ENCODE measurements around the gene MAPK14. TPM values are rescaled to one million over a fixed set of nuclear protein-coding genes. Genes with fewer than 3 reads are reported as not detected.

Gene MAPK14
- total and polyA plus RNA-seq, 2 donors (not counting 1 experiment from before 2014, with no cell fraction given): 55.9 to 57.8 TPM

- Histone ChIP-seq H3K4me2 (ENCODE audit: extremely low read depth, insufficient read depth, low read length) (no peak overlapping the region), H4K20me1 (ENCODE audit: control insufficient read depth, extremely low read depth, insufficient read depth, low read length) (peaks cover 3% of the 10 kb centered on the region), H3K36me3 (ENCODE audit: control insufficient read depth, insufficient read depth, low read length) (no peaks in the 10 kb centered on the region), H2AFZ (ENCODE audit: low read length) (no peak overlapping the region), H3K79me2 (ENCODE audit: control insufficient read depth, insufficient read depth, low read length) (peaks cover 59% of the 10 kb centered on the region), H3K27me3 (ENCODE audit: control insufficient read depth, insufficient read depth, low read length) (no peaks in the 10 kb centered on the region), H3K9ac (ENCODE audit: insufficient read depth, low read length) (no peak overlapping the region), H3K4me3 (replicated peaks in 1 of 4; ENCODE audit: control extremely low read depth in 1 of 4, insufficient read depth in 1 of 4, low read depth in 3 of 4, low read length in 4 of 4) (no peak overlapping the region), H3K27ac (ENCODE audit: insufficient read depth, low read length) (no peak overlapping the region), H3K9me3 (ENCODE audit: control insufficient read depth, insufficient read depth, low read depth, low read length) (no peaks in the 10 kb centered on the region), H3K4me1 (ENCODE audit: control insufficient read depth, extremely low read depth, insufficient read depth, low read length) (peaks cover 4% of the 10 kb centered on the region)
- TF ChIP-seq EZH2 (IDR thresholded peaks at IDR 0.05; ENCODE audit: low read length, missing control alignments): no peak
- no peak for TF ChIP-seq CTCF (conservative IDR thresholded peaks at IDR 0.05 in 1 of 2, IDR thresholded peaks at IDR 0.05 in 1 of 2; ENCODE audit: low read depth in 1 of 2, low read length in 2 of 2)
- no peak for DNase-seq (ENCODE audit: low read depth in 2 of 2)
Measured at GRCh38 chr6:36050947-36051710, 23.5 kb downstream of the MAPK14 start.

GRCh38 chr6:36052097-36052496, 24.5 kb downstream of the MAPK14 start:
- H3K79me2 ChIP-seq (ENCODE audit: control insufficient read depth, insufficient read depth, low read length): peaks cover 52% of the 10 kb centered on the region
- H3K4me2 ChIP-seq (ENCODE audit: extremely low read depth, insufficient read depth, low read length): peak overlapping the region; percentile 36
- no peaks in the 10 kb centered on the region for H3K9me3 ChIP-seq (ENCODE audit: control insufficient read depth, insufficient read depth, low read depth, low read length)
- H3K9ac ChIP-seq (ENCODE audit: insufficient read depth, low read length): no peak overlapping the region
- H2AFZ ChIP-seq (ENCODE audit: low read length): no peak overlapping the region
- peaks cover 4% of the 10 kb centered on the region for H3K4me1 ChIP-seq (ENCODE audit: control insufficient read depth, extremely low read depth, insufficient read depth, low read length)
- no peaks in the 10 kb centered on the region for H3K36me3 ChIP-seq (ENCODE audit: control insufficient read depth, insufficient read depth, low read length)
- H3K27me3 ChIP-seq (ENCODE audit: control insufficient read depth, insufficient read depth, low read length): no peaks in the 10 kb centered on the region
- TF ChIP-seq EZH2 (IDR thresholded peaks at IDR 0.05; ENCODE audit: low read length, missing control alignments) (no peak), CTCF (conservative IDR thresholded peaks at IDR 0.05 in 1 of 2, IDR thresholded peaks at IDR 0.05 in 1 of 2; ENCODE audit: low read depth in 1 of 2, low read length in 2 of 2) (no peak)
- H3K4me3 ChIP-seq (replicated peaks in 1 of 4; ENCODE audit: control extremely low read depth in 1 of 4, insufficient read depth in 1 of 4, low read depth in 3 of 4, low read length in 4 of 4): no peak overlapping the region
- DNase-seq (ENCODE audit: low read depth in 2 of 2): peak in 1 of 2 donors; percentile 85
- H3K27ac ChIP-seq (ENCODE audit: insufficient read depth, low read length): no peak overlapping the region
- peaks cover 3% of the 10 kb centered on the region for H4K20me1 ChIP-seq (ENCODE audit: control insufficient read depth, extremely low read depth, insufficient read depth, low read length)

- no peak for DNase-seq (ENCODE audit: low read depth in 2 of 2)
- Histone ChIP-seq H3K79me2 (ENCODE audit: control insufficient read depth, insufficient read depth, low read length) (peaks cover 46% of the 10 kb centered on the region), H4K20me1 (ENCODE audit: control insufficient read depth, extremely low read depth, insufficient read depth, low read length) (peaks cover 3% of the 10 kb centered on the region), H3K9ac (ENCODE audit: insufficient read depth, low read length) (no peak overlapping the region), H3K27me3 (ENCODE audit: control insufficient read depth, insufficient read depth, low read length) (no peaks in the 10 kb centered on the region), H3K36me3 (ENCODE audit: control insufficient read depth, insufficient read depth, low read length) (no peaks in the 10 kb centered on the region), H3K4me3 (replicated peaks in 1 of 4; ENCODE audit: control extremely low read depth in 1 of 4, insufficient read depth in 1 of 4, low read depth in 3 of 4, low read length in 4 of 4) (no peak overlapping the region), H3K4me1 (ENCODE audit: control insufficient read depth, extremely low read depth, insufficient read depth, low read length) (peaks cover 4% of the 10 kb centered on the region), H2AFZ (ENCODE audit: low read length) (no peak overlapping the region), H3K27ac (ENCODE audit: insufficient read depth, low read length) (no peak overlapping the region), H3K4me2 (ENCODE audit: extremely low read depth, insufficient read depth, low read length) (no peak overlapping the region), H3K9me3 (ENCODE audit: control insufficient read depth, insufficient read depth, low read depth, low read length) (no peaks in the 10 kb centered on the region)
- TF ChIP-seq EZH2 (IDR thresholded peaks at IDR 0.05; ENCODE audit: low read length, missing control alignments) (no peak), CTCF (conservative IDR thresholded peaks at IDR 0.05 in 1 of 2, IDR thresholded peaks at IDR 0.05 in 1 of 2; ENCODE audit: low read depth in 1 of 2, low read length in 2 of 2) (no peak)
Measured at GRCh38 chr6:36053878-36054277, 26.3 kb downstream of the MAPK14 start.

Data from fibroblast of lung (primary cell).